ENCODE measurements around the gene PHKB.

PHKB gene

DNA sequence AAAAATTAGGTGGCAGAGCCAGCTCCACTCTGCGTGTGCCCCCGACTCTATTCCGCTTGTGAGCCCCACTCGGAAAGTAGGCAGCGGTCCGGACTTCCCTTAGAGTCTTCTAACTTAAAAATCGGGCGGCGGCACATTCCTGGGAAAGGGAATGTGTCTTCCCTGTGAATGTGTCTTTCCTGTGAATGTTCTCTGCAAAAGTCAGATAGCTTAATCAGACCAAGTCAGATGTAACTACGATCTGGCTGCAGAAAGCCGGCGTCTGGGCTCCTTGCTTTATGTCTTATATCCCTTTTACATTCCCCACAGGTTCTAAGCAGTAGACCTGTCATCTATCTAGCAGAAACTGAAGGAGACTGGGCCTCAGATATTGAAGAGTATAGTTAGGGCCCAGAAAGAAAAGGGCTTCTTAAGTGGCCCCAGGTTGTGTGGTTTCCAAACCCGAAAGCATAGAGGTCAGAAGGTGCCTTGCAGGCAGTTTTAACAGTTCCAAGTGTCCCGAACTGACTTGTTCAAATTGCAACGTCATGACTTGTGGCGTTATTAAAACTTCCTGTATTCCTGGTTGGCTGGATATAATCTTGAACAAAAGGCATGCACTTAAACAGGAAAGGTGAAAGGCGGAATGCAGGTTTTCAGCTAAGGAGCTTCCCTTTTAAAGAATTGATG is 601 bp downstream of the PHKB start:
- TF ChIP-seq, protein P1, sequence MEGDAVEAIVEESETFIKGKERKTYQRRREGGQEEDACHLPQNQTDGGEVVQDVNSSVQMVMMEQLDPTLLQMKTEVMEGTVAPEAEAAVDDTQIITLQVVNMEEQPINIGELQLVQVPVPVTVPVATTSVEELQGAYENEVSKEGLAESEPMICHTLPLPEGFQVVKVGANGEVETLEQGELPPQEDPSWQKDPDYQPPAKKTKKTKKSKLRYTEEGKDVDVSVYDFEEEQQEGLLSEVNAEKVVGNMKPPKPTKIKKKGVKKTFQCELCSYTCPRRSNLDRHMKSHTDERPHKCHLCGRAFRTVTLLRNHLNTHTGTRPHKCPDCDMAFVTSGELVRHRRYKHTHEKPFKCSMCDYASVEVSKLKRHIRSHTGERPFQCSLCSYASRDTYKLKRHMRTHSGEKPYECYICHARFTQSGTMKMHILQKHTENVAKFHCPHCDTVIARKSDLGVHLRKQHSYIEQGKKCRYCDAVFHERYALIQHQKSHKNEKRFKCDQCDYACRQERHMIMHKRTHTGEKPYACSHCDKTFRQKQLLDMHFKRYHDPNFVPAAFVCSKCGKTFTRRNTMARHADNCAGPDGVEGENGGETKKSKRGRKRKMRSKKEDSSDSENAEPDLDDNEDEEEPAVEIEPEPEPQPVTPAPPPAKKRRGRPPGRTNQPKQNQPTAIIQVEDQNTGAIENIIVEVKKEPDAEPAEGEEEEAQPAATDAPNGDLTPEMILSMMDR (IDR thresholded peaks at IDR 0.05; ENCODE audit: low read depth, low read length, poor library complexity, severe bottlenecking): no peak
- no peak for TF ChIP-seq EZH2phosphoT487 (IDR thresholded peaks at IDR 0.05; ENCODE audit: borderline replicate concordance, low read length)
- Histone ChIP-seq H3K79me2 (ENCODE audit: control insufficient read depth, low read length) (peaks cover 77% of the 10 kb centered on the region), H3K4me1 (ENCODE audit: control insufficient read depth, low read length) (peaks cover 68% of the 10 kb centered on the region), H3K4me3 (ENCODE audit: low read length) (peak overlapping the region; percentile 99), H3F3A (ENCODE audit: control insufficient read depth, insufficient read depth) (peaks cover 17% of the 10 kb centered on the region), H3K27me3 (ENCODE audit: control insufficient read depth, low read length) (no peaks in the 10 kb centered on the region), H3K4me2 (ENCODE audit: low read length) (peak overlapping the region; percentile 87), H3K9me2 (replicated peaks; ENCODE audit: control insufficient read depth, low read length) (no peaks in the 10 kb centered on the region), H3K9me3 (ENCODE audit: control insufficient read depth, insufficient read depth, low read length) (no peaks in the 10 kb centered on the region), H3K36me3 (ENCODE audit: control insufficient read depth, low read length) (peaks cover 66% of the 10 kb centered on the region), H4K20me1 (ENCODE audit: control insufficient read depth, insufficient read depth, low read depth, low read length) (no peaks in the 10 kb centered on the region), H3K27ac (ENCODE audit: low read depth, low read length) (peak overlapping the region; percentile 80)

DNA sequence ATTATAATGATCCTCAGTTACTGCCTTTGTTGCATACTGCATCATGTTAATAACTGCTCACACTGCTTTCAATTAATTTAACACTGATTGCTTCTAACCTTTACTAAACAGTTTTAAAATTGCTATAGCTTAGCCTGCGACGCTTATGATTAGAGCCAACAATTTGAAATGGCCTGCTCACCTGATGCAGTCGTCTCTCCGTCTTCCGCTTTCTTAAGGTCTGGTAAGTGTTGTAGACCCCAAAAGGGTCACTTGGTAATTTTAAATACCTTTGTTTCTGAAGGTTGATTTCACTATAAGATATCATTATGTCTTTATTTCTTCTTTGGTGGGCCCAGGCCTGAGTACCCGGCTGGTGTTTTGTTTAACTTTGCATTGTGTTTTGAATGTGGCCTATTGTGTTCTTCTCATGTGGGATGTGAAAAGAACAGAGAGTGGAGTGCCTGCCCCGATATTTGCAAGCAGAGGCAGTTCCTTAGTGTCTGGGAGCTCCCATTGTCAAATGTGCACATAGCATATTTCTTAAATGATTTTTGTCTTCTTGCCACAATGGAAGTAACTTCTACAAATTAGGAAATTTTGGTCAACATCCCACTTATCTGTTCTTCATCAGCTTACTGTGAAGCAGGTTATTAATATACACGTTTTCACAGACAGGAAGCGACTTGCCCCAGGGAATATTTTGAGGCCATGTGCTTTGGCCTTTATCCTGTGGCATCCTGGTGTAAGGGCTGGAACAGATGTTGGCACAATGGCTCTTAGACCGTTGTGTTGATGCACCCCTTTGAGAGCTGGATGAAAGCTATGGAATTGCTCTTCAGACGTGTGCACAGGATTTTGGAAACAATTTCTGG is 2.9 kb downstream of the PHKB start:
- peak overlapping the region; percentile 87 for H3K4me2 ChIP-seq (ENCODE audit: low read length)
- H3K27ac ChIP-seq (ENCODE audit: low read depth, low read length): peak overlapping the region; percentile 80
- H3K9me2 ChIP-seq (replicated peaks; ENCODE audit: control insufficient read depth, low read length): no peaks in the 10 kb centered on the region
- peaks cover 49% of the 10 kb centered on the region for H3K36me3 ChIP-seq (ENCODE audit: control insufficient read depth, low read length)
- H3K79me2 ChIP-seq (ENCODE audit: control insufficient read depth, low read length): peaks cover 91% of the 10 kb centered on the region
- no peaks in the 10 kb centered on the region for H3K27me3 ChIP-seq (ENCODE audit: control insufficient read depth, low read length)
- no peaks in the 10 kb centered on the region for H3K9me3 ChIP-seq (ENCODE audit: control insufficient read depth, insufficient read depth, low read length)
- peaks cover 62% of the 10 kb centered on the region for H3K4me1 ChIP-seq (ENCODE audit: control insufficient read depth, low read length)
- TF ChIP-seq EZH2phosphoT487 (IDR thresholded peaks at IDR 0.05; ENCODE audit: borderline replicate concordance, low read length): no peak
- TF ChIP-seq, protein P1 (IDR thresholded peaks at IDR 0.05; ENCODE audit: low read depth, low read length, poor library complexity, severe bottlenecking): no peak
- H3F3A ChIP-seq (ENCODE audit: control insufficient read depth, insufficient read depth): peaks cover 17% of the 10 kb centered on the region
- peak overlapping the region; percentile 99 for H3K4me3 ChIP-seq (ENCODE audit: low read length)
- H4K20me1 ChIP-seq (ENCODE audit: control insufficient read depth, insufficient read depth, low read depth, low read length): no peaks in the 10 kb centered on the region

DNA sequence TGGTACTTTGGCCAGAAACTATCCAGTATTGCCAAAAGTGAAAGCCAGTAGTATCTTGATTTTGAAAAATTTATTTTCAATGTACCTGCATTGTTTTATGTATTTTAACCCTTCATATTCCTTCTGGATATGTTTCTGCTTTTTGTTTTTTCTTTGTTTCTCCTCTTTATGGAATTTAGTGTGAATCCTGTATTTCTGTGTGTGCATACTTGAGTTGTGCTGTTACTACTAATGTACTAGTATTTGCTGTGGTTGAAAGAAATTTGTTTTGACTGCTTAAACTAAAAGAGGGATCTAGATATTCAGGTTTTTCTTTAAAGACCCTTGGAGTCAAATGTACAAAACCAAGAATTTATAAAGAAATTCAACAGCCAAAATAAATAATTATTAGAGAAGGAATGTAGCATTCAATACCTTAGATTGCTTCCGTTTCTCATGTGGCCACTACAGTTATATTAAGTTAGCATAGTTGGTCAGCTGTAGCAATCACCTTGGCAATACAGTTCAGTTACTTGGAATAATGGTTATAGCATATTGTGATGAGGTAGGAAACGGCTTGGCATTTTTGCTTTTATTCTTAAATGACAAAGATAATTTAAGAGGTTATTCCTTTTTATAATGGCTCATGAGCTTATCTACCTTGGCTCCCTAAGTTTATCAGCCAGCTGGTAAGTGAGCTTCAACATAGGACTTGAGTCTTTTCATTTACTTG is 4.9 kb downstream of the PHKB start:
- TF ChIP-seq, protein P1 (IDR thresholded peaks at IDR 0.05; ENCODE audit: low read depth, low read length, poor library complexity, severe bottlenecking): no peak
- no peak for TF ChIP-seq EZH2phosphoT487 (IDR thresholded peaks at IDR 0.05; ENCODE audit: borderline replicate concordance, low read length)
- H3K9me2 ChIP-seq (replicated peaks; ENCODE audit: control insufficient read depth, low read length): no peaks in the 10 kb centered on the region
- peaks cover 50% of the 10 kb centered on the region for H3K4me1 ChIP-seq (ENCODE audit: control insufficient read depth, low read length)
- H3K4me3 ChIP-seq (ENCODE audit: low read length): no peak overlapping the region; the same call in 1 of the 2 replicates
- peaks cover 17% of the 10 kb centered on the region for H3F3A ChIP-seq (ENCODE audit: control insufficient read depth, insufficient read depth)
- no peak overlapping the region for H3K27ac ChIP-seq (ENCODE audit: low read depth, low read length)
- H4K20me1 ChIP-seq (ENCODE audit: control insufficient read depth, insufficient read depth, low read depth, low read length): no peaks in the 10 kb centered on the region
- no peaks in the 10 kb centered on the region for H3K9me3 ChIP-seq (ENCODE audit: control insufficient read depth, insufficient read depth, low read length)
- H3K79me2 ChIP-seq (ENCODE audit: control insufficient read depth, low read length): peaks cover 90% of the 10 kb centered on the region
- peak overlapping the region; percentile 87 for H3K4me2 ChIP-seq (ENCODE audit: low read length)
- no peaks in the 10 kb centered on the region for H3K27me3 ChIP-seq (ENCODE audit: control insufficient read depth, low read length)
- peaks cover 43% of the 10 kb centered on the region for H3K36me3 ChIP-seq (ENCODE audit: control insufficient read depth, low read length)

Measured in DOHH2 (cell line).